HepG2 (cell line): ENCODE data around the gene OR1D5. TPM values are rescaled to one million over a fixed set of nuclear protein-coding genes. Genes with fewer than 3 reads are reported as not detected.

ENCODE experiments used
- ATAC-seq: fragments of 200-7000 bp; cut with Tn5 transposase; 3 replicates; pipeline ENCODE4 v1.9.1; 2020; ENCODE audit warnings: mild to moderate bottlenecking, moderate library complexity
- BruUV-seq: library from RNA; stranded (reverse); fragments of 400-500 nt; replicated peaks from 2 replicates; lab custom pipeline; 2021; lab: Mats Ljungman, UMichigan
- CTCF ChIA-PET: fragments of 300-600 bp; formaldehyde crosslinking; extraction: SDS; loops from one replicate; lab custom pipeline; 2021; ENCODE audit warnings: low total read pairs, inconsistent platforms, low intra/inter-chr PET ratio; lab: Yijun Ruan, JAX
- POLR2A ChIA-PET: fragments of 350-600 bp; sonication (Branson Sonifier 250); formaldehyde crosslinking; loops from one replicate; lab custom pipeline; 2020; ENCODE audit warnings: antibody characterized with exemption, inconsistent platforms; lab: Yijun Ruan, JAX
- DNase-seq: peaks from one replicate; pipeline ENCODE4 v3.0.0-alpha.2; 2015; ENCODE audit warnings: low spot score
- FAIRE-seq: peaks from 3 replicates; lab custom pipeline; 2011; peaks lifted over from hg19 to GRCh38; lab: Jason Lieb, UNC
- H2AFZ ChIP-seq: one replicate; pipeline ENCODE4 v1.6.1; 2011; ENCODE audit warnings: low read length, inconsistent platforms
- H3K27ac ChIP-seq: fragments of 300-600 bp; 3 replicates; pipeline ENCODE4 v1.8.0; 2011; ENCODE audit warnings: mixed run types, mild to moderate bottlenecking, mixed read lengths, low read length, inconsistent platforms; ENCODE audit not compliant: insufficient read depth; ENCODE audit errors: extremely low read length
- H3K27me3 ChIP-seq, 2 experiments: fragments of 200-600 bp in 1 of 2; 2 replicates in 1 of 2; 3 replicates in 1 of 2; pipeline versions ENCODE4 v1.6.0 to v1.8.0; 2011; ENCODE audit warnings: low read length in 2 of 2, mild to moderate bottlenecking in 2 of 2, moderate library complexity in 2 of 2, inconsistent platforms in 1 of 2; ENCODE audit not compliant: insufficient read depth in 2 of 2, control insufficient read depth in 1 of 2
- H3K36me3 ChIP-seq, 2 experiments: fragments of 200-600 bp in 1 of 2; replicated peaks in 1 of 2; 2 replicates in 1 of 2; 3 replicates in 1 of 2; pipeline versions ENCODE4 v1.5.1 to v1.8.0; 2011; ENCODE audit warnings: low read length in 2 of 2, inconsistent platforms in 1 of 2; ENCODE audit not compliant: insufficient read depth in 2 of 2, control insufficient read depth in 1 of 2
- H3K4me1 ChIP-seq: 2 replicates; pipeline ENCODE4 v1.5.1; 2012; ENCODE audit warnings: low read length, inconsistent platforms; ENCODE audit not compliant: insufficient read depth
- H3K4me2 ChIP-seq: 2 replicates; pipeline ENCODE4 v1.6.0; 2011; ENCODE audit warnings: low read depth, low read length, inconsistent platforms
- H3K4me3 ChIP-seq, 3 experiments: fragments of 200-600 bp in 1 of 3; sonication (generic), shearing (Covaris generic) in 1 of 3; replicated peaks in 1 of 3; 2 replicates each; pipeline ENCODE4 v1.5.1; 2011 to 2016; ENCODE audit warnings: low read length in 3 of 3, inconsistent platforms in 2 of 3, low read depth in 2 of 3, mild to moderate bottlenecking in 2 of 3, control low read depth in 1 of 3, mixed read lengths in 1 of 3; ENCODE audit not compliant: insufficient read depth in 1 of 3
- H3K79me2 ChIP-seq: one replicate; pipeline ENCODE4 v1.6.1; 2011; ENCODE audit warnings: low read length, inconsistent platforms; ENCODE audit not compliant: insufficient read depth
- H3K9ac ChIP-seq: 2 replicates; pipeline ENCODE4 v1.6.0; 2011; ENCODE audit warnings: mild to moderate bottlenecking, low read depth, low read length, inconsistent platforms; ENCODE audit not compliant: insufficient read depth
- H3K9me3 ChIP-seq: 2 replicates; pipeline ENCODE4 v1.5.1; 2012; ENCODE audit warnings: mild to moderate bottlenecking, low read length
- H4K20me1 ChIP-seq: 2 replicates; pipeline ENCODE4 v1.6.0; 2011; ENCODE audit warnings: inconsistent platforms, mild to moderate bottlenecking, low read length, moderate library complexity; ENCODE audit not compliant: insufficient read depth
- ATAD3A ChIP-seq: sonication (generic); formaldehyde crosslinking; IDR thresholded peaks from 2 replicates; pipeline ENCODE4 v1.4.0; 2020; ENCODE audit warnings: missing genetic modification reagents
- GATA4 ChIP-seq: sonication (generic); IDR thresholded peaks from 2 replicates; pipeline ENCODE4 v1.6.1; 2016; ENCODE audit warnings: antibody characterized with exemption, low read depth, borderline replicate concordance
- PRPF4 ChIP-seq: fragments of 200-400 bp; formaldehyde crosslinking; IDR thresholded peaks from 2 replicates; pipeline ENCODE4 v1.6.1; 2016; ENCODE audit warnings: low read length, low read depth; ENCODE audit not compliant: poor library complexity, severe bottlenecking
- SMAD3 ChIP-seq: sonication (generic); formaldehyde crosslinking; IDR thresholded peaks from 2 replicates; pipeline ENCODE4 v1.4.0; 2020; ENCODE audit warnings: missing genetic modification reagents
- ZNF335 ChIP-seq: sonication (generic); formaldehyde crosslinking; IDR thresholded peaks from 2 replicates; pipeline ENCODE4 v1.4.0; 2020; ENCODE audit warnings: missing genetic modification reagents
- ZNF558 ChIP-seq: sonication (generic); formaldehyde crosslinking; IDR thresholded peaks from 2 replicates; pipeline ENCODE4 v1.9.0; 2022; ENCODE audit warnings: mild to moderate bottlenecking, missing genetic modification reagents, borderline replicate concordance
- WGBS: methylation state at CpG from one replicate; pipeline ENCODE4 v1.1.6; 2017; ENCODE audit warnings: low lambda C conversion rate; 5-methylcytosine and 5-hydroxymethylcytosine counted together
- in situ Hi-C: cut with HindIII; loops from 2 replicates; pipeline ENCODE4 v1.10.0; 2017; ENCODE audit warnings: low pct_unique_long_range_greater_than_20kb; ENCODE audit not compliant: extremely low pct_ligation_motif_present
- intact Hi-C: fragments of 100-400 bp; cut with micrococcal nuclease; formaldehyde crosslinking; loops from one replicate; pipeline ENCODE4 v1.10.0; 2022; ENCODE audit not compliant: unreplicated experiment
- polyA plus RNA-seq, 8 experiments: library from polyadenylated mRNA; depleted of rRNA in 3 of 8; stranded (reverse) in 7 of 8; unstranded in 1 of 8; fragments of >200 nt; fragmentation: Illumina TruSeq in 4 of 8; extraction: Trizol in 4 of 8; gene quantifications; 2 replicates each; pipeline versions ENCODE4 v1.2.1 to v1.2.3, GENCODE V29; 2011 to 2016; ENCODE audit warnings: low read depth in 4 of 8, missing spikeins in 1 of 8, mixed read lengths in 1 of 8; ENCODE audit not compliant: insufficient read depth in 1 of 8
- total RNA-seq, 5 experiments: library from RNA; depleted of rRNA; stranded (reverse); fragments of >200 nt; fragmentation: Illumina TruSeq; extraction: Trizol; gene quantifications; 2 replicates each; pipeline ENCODE4 v1.2.3, GENCODE V29; 2016; ENCODE audit warnings: low read depth in 1 of 5
- TF ChIP-seq, protein P1 (sequence below): sonication (generic); formaldehyde crosslinking; conservative IDR thresholded peaks from 2 replicates; pipeline ENCODE4 v1.8.0; 2022; ENCODE audit warnings: mild to moderate bottlenecking, moderate library complexity, missing genetic modification reagents

The OR1D5 gene
- total and polyA plus RNA-seq, 2 of the 13 experiments (the other 11 are each of a cell fraction or from before 2014, with no cell fraction given) = not detected

GRCh38 chr17:3025421-3026124 lies 37.8 kb downstream of the OR1D5 start:
- Histone ChIP-seq H2AFZ (no peak overlapping the region), H3K9me3 (peaks cover 11% of the 10 kb centered on the region), H3K4me1 (no peaks in the 10 kb centered on the region), H3K9ac (no peak overlapping the region), H4K20me1 (no peaks in the 10 kb centered on the region), H3K27me3 (no peaks in the 10 kb centered on the region), H3K4me2 (no peak overlapping the region), H3K36me3 (peaks cover 12 to 35% of the 10 kb centered on the region in 2 experiments), H3K4me3 (no peak overlapping the region), H3K27ac (no peak overlapping the region), H3K79me2 (no peaks in the 10 kb centered on the region)
- DNase-seq (no peak), ATAC-seq (no peak), FAIRE-seq (no peak)
- intact Hi-C loops = no loop called here
- 94% methylated on average over 9 of the region's 17 CpGs for WGBS
- POLR2A ChIA-PET = no interaction called here
- in situ Hi-C loops = no loop called here
- TF ChIP-seq ZNF335 (no peak), SMAD3 (CRISPR knock-in tag) (no peak), PRPF4 (no peak), ZNF558 (no peak), GATA4 (no peak), ATAD3A (CRISPR knock-in tag) (no peak)
- TF ChIP-seq, protein P1, sequence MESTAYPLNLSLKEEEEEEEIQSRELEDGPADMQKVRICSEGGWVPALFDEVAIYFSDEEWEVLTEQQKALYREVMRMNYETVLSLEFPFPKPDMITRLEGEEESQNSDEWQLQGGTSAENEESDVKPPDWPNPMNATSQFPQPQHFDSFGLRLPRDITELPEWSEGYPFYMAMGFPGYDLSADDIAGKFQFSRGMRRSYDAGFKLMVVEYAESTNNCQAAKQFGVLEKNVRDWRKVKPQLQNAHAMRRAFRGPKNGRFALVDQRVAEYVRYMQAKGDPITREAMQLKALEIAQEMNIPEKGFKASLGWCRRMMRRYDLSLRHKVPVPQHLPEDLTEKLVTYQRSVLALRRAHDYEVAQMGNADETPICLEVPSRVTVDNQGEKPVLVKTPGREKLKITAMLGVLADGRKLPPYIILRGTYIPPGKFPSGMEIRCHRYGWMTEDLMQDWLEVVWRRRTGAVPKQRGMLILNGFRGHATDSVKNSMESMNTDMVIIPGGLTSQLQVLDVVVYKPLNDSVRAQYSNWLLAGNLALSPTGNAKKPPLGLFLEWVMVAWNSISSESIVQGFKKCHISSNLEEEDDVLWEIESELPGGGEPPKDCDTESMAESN (CRISPR knock-in tag) = no peak
- CTCF ChIA-PET = no interaction called here
- no TSS peak for BruUV-seq
